HCT116 (cell line): Measurements from ENCODE around the gene DOK5. TPM values are rescaled to one million over a fixed set of nuclear protein-coding genes. Genes with fewer than 3 reads are reported as not detected.

Source experiments
- ATAC-seq: fragments of 200-7000 bp; cut with Tn5 transposase; 2 replicates; pipeline ENCODE4 v1.9.1; 2020; ENCODE audit warnings: mild to moderate bottlenecking, moderate library complexity
- BruUV-seq: library from RNA; stranded (reverse); fragments of 400-500 nt; replicated peaks from 2 replicates; lab custom pipeline; 2021; lab: Mats Ljungman, UMichigan
- CTCF ChIA-PET: fragments of 300-600 bp; sonication (Branson Sonifier 250); formaldehyde crosslinking; loops from one replicate; lab custom pipeline; 2021; ENCODE audit warnings: antibody characterized with exemption; lab: Charles Lee
- POLR2A ChIA-PET: fragments of 300-600, 350-600 bp; sonication (Branson Sonifier 250); formaldehyde crosslinking; loops from one replicate; lab custom pipeline; 2021; ENCODE audit warnings: antibody characterized with exemption; lab: Charles Lee
- RAD21 ChIA-PET, 2 experiments: fragments of 300-600 bp; sonication (Branson Sonifier 250); formaldehyde crosslinking; loops; one replicate each; lab custom pipeline; 2023; ENCODE audit warnings: low total read pairs in 2 of 2; ENCODE audit not compliant: uncharacterized antibody in 2 of 2, unreplicated experiment in 2 of 2, low non-redundant PET in 1 of 2; lab: Charles Lee
- DNase-seq: peaks from one replicate; pipeline ENCODE4 v3.0.0-alpha.2; 2010; ENCODE audit warnings: low read depth, low spot score
- H2AFZ ChIP-seq: fragments of 200-600 bp; shearing (Covaris generic), sonication (generic); 2 replicates; pipeline ENCODE4 v1.6.1; 2017; ENCODE audit warnings: low read depth, mixed run types, mixed read lengths, antibody characterized with exemption, low read length; ENCODE audit not compliant: poor library complexity, severe bottlenecking
- H3K27ac ChIP-seq: 2 replicates; pipeline ENCODE4 v1.5.1; 2012; ENCODE audit warnings: low read depth, low read length
- H3K27me3 ChIP-seq: fragments of 200-600 bp; sonication (generic); 2 replicates; pipeline ENCODE4 v1.6.1; 2016; ENCODE audit warnings: mixed run types, low read length, mixed read lengths; ENCODE audit not compliant: insufficient read depth
- H3K36me3 ChIP-seq, 2 experiments: fragments of 200-500 bp in 1 of 2; fragments of 200-600 bp in 1 of 2; sonication (Bioruptor generic) in 1 of 2; sonication (generic) in 1 of 2; 2 replicates each; pipeline versions ENCODE4 v1.5.1 to v1.6.1; 2014 to 2016; ENCODE audit warnings: low read length in 2 of 2, inconsistent platforms in 1 of 2, mixed read lengths in 1 of 2, mixed run types in 1 of 2; ENCODE audit not compliant: insufficient read depth in 2 of 2, control insufficient read depth in 1 of 2
- H3K4me1 ChIP-seq, 2 experiments: fragments of 200-600 bp in 1 of 2; sonication (generic) in 1 of 2; 2 replicates each; pipeline versions ENCODE4 v1.5.1 to v1.6.1; 2012 to 2017; ENCODE audit warnings: low read length in 2 of 2, inconsistent platforms in 1 of 2, mild to moderate bottlenecking in 1 of 2, mixed read lengths in 1 of 2, mixed run types in 1 of 2, moderate library complexity in 1 of 2; ENCODE audit not compliant: insufficient read depth in 2 of 2, control insufficient read depth in 1 of 2
- H3K4me2 ChIP-seq: fragments of 200-600 bp; sonication (generic); 2 replicates; pipeline ENCODE4 v1.6.1; 2017; ENCODE audit warnings: mixed run types, low read length, mixed read lengths
- H3K4me3 ChIP-seq, 2 experiments: fragments of 200-600 bp in 1 of 2; sonication (generic) in 1 of 2; replicated peaks in 1 of 2; 2 replicates each; pipeline ENCODE4 v1.5.1; 2011 to 2016; ENCODE audit warnings: low read length in 2 of 2, control low read depth in 1 of 2, low read depth in 1 of 2, mild to moderate bottlenecking in 1 of 2, mixed read lengths in 1 of 2, mixed run types in 1 of 2
- H3K79me2 ChIP-seq: fragments of 200-600 bp; sonication (generic); 2 replicates; pipeline ENCODE4 v1.6.1; 2017; ENCODE audit warnings: mild to moderate bottlenecking, mixed run types, low read length, moderate library complexity, mixed read lengths; ENCODE audit not compliant: insufficient read depth
- H3K9ac ChIP-seq: fragments of 200-600 bp; sonication (generic); 2 replicates; pipeline ENCODE4 v1.6.1; 2016; ENCODE audit warnings: low read length, mixed read lengths
- H3K9me2 ChIP-seq: fragments of 200-600 bp; sonication (generic), shearing (Covaris generic); 2 replicates; pipeline ENCODE4 v1.6.1; 2017; ENCODE audit warnings: mixed run types, mild to moderate bottlenecking, moderate library complexity; ENCODE audit not compliant: insufficient read depth
- H3K9me3 ChIP-seq, 2 experiments: fragments of 200-500 bp in 1 of 2; fragments of 200-600 bp in 1 of 2; sonication (Bioruptor generic) in 1 of 2; sonication (generic) in 1 of 2; 2 replicates each; pipeline ENCODE4 v1.6.1; 2014 to 2017; ENCODE audit warnings: low read length in 2 of 2, mixed read lengths in 2 of 2, inconsistent platforms in 1 of 2, low read depth in 1 of 2, mild to moderate bottlenecking in 1 of 2, mixed run types in 1 of 2, moderate library complexity in 1 of 2; ENCODE audit not compliant: control insufficient read depth in 1 of 2, insufficient read depth in 1 of 2
- H4K20me1 ChIP-seq: fragments of 200-600 bp; sonication (generic), shearing (Covaris generic); 2 replicates; pipeline ENCODE4 v1.6.1; 2017; ENCODE audit warnings: mixed run types, mild to moderate bottlenecking, moderate library complexity; ENCODE audit not compliant: insufficient read depth
- ATF3 ChIP-seq: IDR thresholded peaks from 2 replicates; pipeline ENCODE4 v1.6.1; 2012
- CBX3 ChIP-seq: IDR thresholded peaks from 2 replicates; pipeline ENCODE4 v1.6.1; 2012; ENCODE audit warnings: low read depth
- CTCF ChIP-seq, 3 experiments: fragments of 200-600 bp in 1 of 3; sonication (generic) in 1 of 3; IDR thresholded peaks in 2 of 3; conservative IDR thresholded peaks in 1 of 3; 2 replicates each; pipeline ENCODE4 v1.5.1; 2012 to 2017; ENCODE audit warnings: low read depth in 2 of 3, low read length in 2 of 3, antibody characterized with exemption in 1 of 3, borderline replicate concordance in 1 of 3, control low read depth in 1 of 3, mild to moderate bottlenecking in 1 of 3, mixed read lengths in 1 of 3, mixed run types in 1 of 3, moderate library complexity in 1 of 3; ENCODE audit not compliant: insufficient read depth in 1 of 3
- EGR1 ChIP-seq: IDR thresholded peaks from 2 replicates; pipeline ENCODE4 v1.6.1; 2012; ENCODE audit warnings: low read depth
- EZH2 ChIP-seq: fragments of 200-600 bp; sonication (generic); IDR thresholded peaks from 2 replicates; pipeline ENCODE4 v1.6.1; 2017; ENCODE audit warnings: antibody characterized with exemption, mixed run types
- EZH2phosphoT487 ChIP-seq: fragments of 200-600 bp; IDR thresholded peaks from 2 replicates; pipeline ENCODE4 v1.6.1; 2018; ENCODE audit warnings: antibody characterized with exemption, borderline replicate concordance
- FOSL1 ChIP-seq: IDR thresholded peaks from 2 replicates; pipeline ENCODE4 v1.6.1; 2012; ENCODE audit warnings: low read depth
- JUND ChIP-seq: IDR thresholded peaks from 2 replicates; pipeline ENCODE4 v1.6.1; 2012
- MAX ChIP-seq: IDR thresholded peaks from 2 replicates; pipeline ENCODE4 v1.6.1; 2012
- POLR2A ChIP-seq: IDR thresholded peaks from 2 replicates; pipeline ENCODE4 v1.7.0; 2011; ENCODE audit warnings: borderline replicate concordance; ENCODE audit not compliant: insufficient read depth, insufficient read length; ENCODE audit errors: extremely low read depth
- POLR2AphosphoS5 ChIP-seq: IDR thresholded peaks from 2 replicates; pipeline ENCODE4 v1.6.1; 2011; ENCODE audit warnings: mild to moderate bottlenecking, low read depth, low read length, moderate library complexity
- RAD21 ChIP-seq: IDR thresholded peaks from 2 replicates; pipeline ENCODE4 v1.6.1; 2012; ENCODE audit warnings: low read depth, mild to moderate bottlenecking
- SIN3A ChIP-seq: IDR thresholded peaks from 2 replicates; pipeline ENCODE4 v1.6.1; 2012; ENCODE audit warnings: low read depth
- SP1 ChIP-seq: IDR thresholded peaks from 2 replicates; pipeline ENCODE4 v1.6.1; 2012; ENCODE audit warnings: low read depth
- TCF7L2 ChIP-seq: IDR thresholded peaks from 2 replicates; pipeline ENCODE4 v1.7.0; 2011; ENCODE audit warnings: borderline replicate concordance, inconsistent platforms; ENCODE audit not compliant: insufficient read depth, insufficient read length; ENCODE audit errors: extremely low read depth
- YY1 ChIP-seq: IDR thresholded peaks from 2 replicates; pipeline ENCODE4 v1.6.1; 2011; ENCODE audit warnings: low read length, low read depth, moderate library complexity, mild to moderate bottlenecking; ENCODE audit not compliant: insufficient replicate concordance; ENCODE audit errors: extremely low read depth
- ZBTB33 ChIP-seq: IDR thresholded peaks from 2 replicates; pipeline ENCODE4 v1.6.1; 2011; ENCODE audit warnings: mild to moderate bottlenecking, low read length, moderate library complexity; ENCODE audit not compliant: insufficient replicate concordance; ENCODE audit errors: extremely low read depth
- ZFX ChIP-seq: fragments of 450-650 bp; IDR thresholded peaks from 2 replicates; pipeline ENCODE4 v1.6.1; 2017
- ZNF274 ChIP-seq: fragments of 200-500 bp; sonication (Bioruptor generic); IDR thresholded peaks from 2 replicates; pipeline ENCODE4 v1.6.1; 2014; ENCODE audit warnings: mild to moderate bottlenecking, low read depth, low read length, inconsistent platforms
- intact Hi-C: fragments of 100-400 bp; cut with micrococcal nuclease; formaldehyde crosslinking; loops from 2 replicates; pipeline ENCODE4 v1.10.0; 2022
- total RNA-seq: library from RNA; stranded (reverse); gene quantifications from one replicate; pipeline ENCODE4 v1.2.1, GENCODE V29; 2021; ENCODE audit not compliant: unreplicated experiment

The DOK5 gene
- total RNA-seq, 1 experiment from 2014 or later, result not detected

- no peak for TF ChIP-seq ZBTB33
These were observed 102.2 kb downstream of the DOK5 start (continued) for GRCh38 chr20:54577637-54578036.

- POLR2A ChIA-PET, result no interaction called here
- CTCF ChIA-PET, result no interaction called here
- H3K4me3 ChIP-seq, result no peak overlapping the region
- no peaks in the 10 kb centered on the region for H3K4me1 ChIP-seq
- TF ChIP-seq ZBTB33 (no peak), CTCF (IDR thresholded peaks at IDR 0.05 in 2 of 3, conservative IDR thresholded peaks at IDR 0.05 in 1 of 3; ENCODE audit: borderline replicate concordance in 1 of 3, insufficient read depth in 1 of 3, low read depth in 2 of 3, low read length in 2 of 3) (no peak), FOSL1 (no peak), EZH2 (no peak), ZNF274 (no peak), POLR2A (no peak), YY1 (no peak), JUND (no peak), TCF7L2 (no peak), ATF3 (no peak), EGR1 (no peak), RAD21 (no peak), POLR2AphosphoS5 (no peak), MAX (no peak), CBX3 (no peak), EZH2phosphoT487 (no peak), SP1 (no peak), SIN3A (no peak), ZFX (no peak)
- RAD21 ChIA-PET, result no interaction called here
- no peak overlapping the region for H3K27ac ChIP-seq
- intact Hi-C loops, result no loop called here
- no peaks in the 10 kb centered on the region; a peak in 1 of 4 replicates for H3K9me3 ChIP-seq
- peaks cover 2% of the 10 kb centered on the region; the same call in 1 of the 2 replicates for H3K9me2 ChIP-seq
- no peaks in the 10 kb centered on the region for H3K36me3 ChIP-seq
- no peaks in the 10 kb centered on the region for H3K79me2 ChIP-seq
- H3K9ac ChIP-seq, result no peak overlapping the region
- no TSS peak for BruUV-seq
- DNase-seq (no peak), ATAC-seq (no peak)
- no peaks in the 10 kb centered on the region for H4K20me1 ChIP-seq
- no peaks in the 10 kb centered on the region for H3K27me3 ChIP-seq
- no peak overlapping the region for H3K4me2 ChIP-seq
- H2AFZ ChIP-seq, result no peak overlapping the region
These were observed 109.8 kb downstream of the DOK5 start for GRCh38 chr20:54585217-54585616.
